MM.1S (cell line): Measurements from ENCODE around the gene SMG6.

Experiments used
- DNase-seq: peaks from one replicate; pipeline ENCODE4 v3.0.0-alpha.2; 2015
- H2AFZ ChIP-seq: fragments of 300-600 bp; sonication (generic); 2 replicates; pipeline ENCODE4 v1.6.0; 2016; ENCODE audit warnings: antibody characterized with exemption, low read length
- H3F3A ChIP-seq: fragments of 300-600 bp; sonication (generic); 2 replicates; pipeline ENCODE4 v1.6.1; 2016; ENCODE audit warnings: mild to moderate bottlenecking, antibody characterized with exemption, low read length, moderate library complexity, mixed read lengths; ENCODE audit not compliant: insufficient read depth
- H3K27ac ChIP-seq: fragments of 300-600 bp; sonication (generic); 2 replicates; pipeline ENCODE4 v1.5.1; 2016; ENCODE audit warnings: mild to moderate bottlenecking, low read length
- H3K27me3 ChIP-seq: fragments of 300-600 bp; sonication (generic); replicated peaks from 2 replicates; pipeline ENCODE4 v1.6.0; 2016; ENCODE audit warnings: low read length; ENCODE audit not compliant: insufficient read depth
- H3K36me3 ChIP-seq: fragments of 300-600 bp; sonication (generic); replicated peaks from 2 replicates; pipeline ENCODE4 v1.6.1; 2016; ENCODE audit warnings: mild to moderate bottlenecking, low read length, mixed read lengths; ENCODE audit not compliant: insufficient read depth
- H3K4me1 ChIP-seq: fragments of 300-600 bp; sonication (generic); 2 replicates; pipeline ENCODE4 v1.6.1; 2016; ENCODE audit warnings: low read length, mixed read lengths
- H3K4me2 ChIP-seq: fragments of 300-600 bp; sonication (generic); 2 replicates; pipeline ENCODE4 v1.6.0; 2016; ENCODE audit warnings: low read depth, low read length
- H3K4me3 ChIP-seq: fragments of 300-600 bp; sonication (generic); 2 replicates; pipeline ENCODE4 v1.5.1; 2016; ENCODE audit warnings: low read length, mixed read lengths
- H3K79me2 ChIP-seq: fragments of 300-600 bp; sonication (generic); 2 replicates; pipeline ENCODE4 v1.6.1; 2016; ENCODE audit warnings: mixed run types, low read length, mixed read lengths
- H3K9ac ChIP-seq: fragments of 300-600 bp; sonication (generic); 2 replicates; pipeline ENCODE4 v1.6.1; 2016; ENCODE audit warnings: low read length, mixed read lengths
- H3K9me2 ChIP-seq: fragments of 300-600 bp; sonication (generic); replicated peaks from 2 replicates; pipeline ENCODE4 v1.6.1; 2016; ENCODE audit warnings: mild to moderate bottlenecking, low read length, mixed read lengths; ENCODE audit not compliant: insufficient read depth
- H3K9me3 ChIP-seq: fragments of 300-600 bp; sonication (generic); replicated peaks from 2 replicates; pipeline ENCODE4 v1.6.1; 2016; ENCODE audit warnings: mild to moderate bottlenecking, low read length, mixed read lengths; ENCODE audit not compliant: insufficient read depth
- H4K20me1 ChIP-seq: fragments of 300-600 bp; sonication (generic); 2 replicates; pipeline ENCODE4 v1.6.1; 2016; ENCODE audit warnings: mild to moderate bottlenecking, low read length, moderate library complexity, mixed read lengths; ENCODE audit not compliant: insufficient read depth
- CTCF ChIP-seq: fragments of 300-600 bp; sonication (generic); IDR thresholded peaks from 2 replicates; pipeline ENCODE4 v1.5.1; 2016; ENCODE audit warnings: antibody characterized with exemption, low read length, mixed read lengths
- EZH2 ChIP-seq: fragments of 300-600 bp; sonication (generic); optimal IDR thresholded peaks from 2 replicates; pipeline ENCODE3; 2017; ENCODE audit warnings: low read depth, mild to moderate bottlenecking, antibody characterized with exemption, low read length, mixed read lengths
- EZH2phosphoT487 ChIP-seq: fragments of 300-600 bp; sonication (generic); IDR thresholded peaks from 2 replicates; pipeline ENCODE4 v1.6.1; 2018; ENCODE audit warnings: antibody characterized with exemption, low read length

Gene SMG6

DNA sequence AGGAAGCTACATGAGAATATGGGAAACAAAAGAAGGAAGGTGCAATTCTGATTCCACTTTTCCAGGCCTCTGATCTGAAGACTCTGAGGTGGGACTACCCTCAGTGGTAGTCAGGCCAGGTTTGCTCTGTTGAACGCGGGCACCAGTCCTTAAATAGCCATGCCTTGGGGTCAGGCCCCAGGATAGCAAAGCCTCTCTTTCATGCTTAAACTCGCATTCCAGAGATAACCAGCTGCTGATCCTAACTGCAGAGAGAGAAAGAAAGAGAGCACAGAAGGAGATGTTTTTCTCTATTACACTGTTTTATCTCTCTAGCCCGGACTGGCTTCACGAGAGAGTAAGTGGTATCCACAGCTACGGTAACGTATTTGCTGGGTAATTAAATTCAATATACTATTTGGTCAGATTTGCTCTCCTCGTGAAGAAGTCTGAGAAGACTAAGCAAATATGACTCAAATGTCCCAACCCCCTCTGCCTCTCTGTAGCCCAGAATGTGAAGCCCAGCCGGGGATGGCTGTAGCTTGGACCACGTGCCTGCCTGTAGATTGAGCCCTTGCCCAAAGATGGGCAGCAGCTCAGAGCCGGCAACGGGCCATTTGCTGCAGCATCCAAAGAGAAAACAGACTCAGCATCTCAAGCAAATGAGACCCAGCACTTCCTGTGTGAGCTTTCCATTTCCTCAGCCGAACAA is 122.2 kb downstream of the SMG6 start:
- Histone ChIP-seq H3K9me3 (no peaks in the 10 kb centered on the region), H3K4me2 (no peak overlapping the region), H3K9ac (no peak overlapping the region), H2AFZ (no peak overlapping the region), H3K79me2 (no peaks in the 10 kb centered on the region), H4K20me1 (no peaks in the 10 kb centered on the region), H3K27me3 (no peaks in the 10 kb centered on the region), H3K4me1 (no peaks in the 10 kb centered on the region), H3K9me2 (no peaks in the 10 kb centered on the region), H3F3A (no peaks in the 10 kb centered on the region), H3K27ac (no peak overlapping the region), H3K4me3 (no peak overlapping the region), H3K36me3 (no peaks in the 10 kb centered on the region)
- no peak for DNase-seq
- TF ChIP-seq EZH2 (no peak), CTCF (no peak), EZH2phosphoT487 (no peak)

- TF ChIP-seq EZH2phosphoT487: no peak
- no peak for TF ChIP-seq EZH2
- no peak for TF ChIP-seq CTCF
- Histone ChIP-seq H3K79me2 (no peaks in the 10 kb centered on the region), H2AFZ (no peak overlapping the region), H3K36me3 (no peaks in the 10 kb centered on the region), H3K4me2 (no peak overlapping the region), H3K4me3 (no peak overlapping the region), H3K27me3 (no peaks in the 10 kb centered on the region), H3K9ac (no peak overlapping the region), H3K27ac (no peak overlapping the region), H4K20me1 (no peaks in the 10 kb centered on the region), H3F3A (no peaks in the 10 kb centered on the region), H3K9me3 (no peaks in the 10 kb centered on the region), H3K9me2 (no peaks in the 10 kb centered on the region), H3K4me1 (no peaks in the 10 kb centered on the region)
- no peak for DNase-seq
These were observed 122.8 kb downstream of the SMG6 start for GRCh38 chr17:2180768-2181167.

GRCh38 chr17:2179615-2180295 is 123.8 kb downstream of the SMG6 start:
- H2AFZ ChIP-seq: no peak overlapping the region
- no peak overlapping the region for H3K4me3 ChIP-seq
- no peak overlapping the region for H3K4me2 ChIP-seq
- no peaks in the 10 kb centered on the region for H3K9me2 ChIP-seq
- H3K79me2 ChIP-seq: no peaks in the 10 kb centered on the region
- no peaks in the 10 kb centered on the region for H4K20me1 ChIP-seq
- no peak overlapping the region for H3K9ac ChIP-seq
- no peaks in the 10 kb centered on the region for H3K4me1 ChIP-seq
- no peak for DNase-seq
- H3K27ac ChIP-seq: no peak overlapping the region
- H3F3A ChIP-seq: no peaks in the 10 kb centered on the region
- no peaks in the 10 kb centered on the region for H3K9me3 ChIP-seq
- TF ChIP-seq CTCF: no peak
- no peak for TF ChIP-seq EZH2phosphoT487
- no peak for TF ChIP-seq EZH2
- no peaks in the 10 kb centered on the region for H3K36me3 ChIP-seq
- H3K27me3 ChIP-seq: no peaks in the 10 kb centered on the region
